ENCODE results near the gene SDSL.

Gene SDSL

GRCh38 chr12:113466454-113467141, 44.4 kb downstream of the SDSL start:
- TF ChIP-seq, protein P1, sequence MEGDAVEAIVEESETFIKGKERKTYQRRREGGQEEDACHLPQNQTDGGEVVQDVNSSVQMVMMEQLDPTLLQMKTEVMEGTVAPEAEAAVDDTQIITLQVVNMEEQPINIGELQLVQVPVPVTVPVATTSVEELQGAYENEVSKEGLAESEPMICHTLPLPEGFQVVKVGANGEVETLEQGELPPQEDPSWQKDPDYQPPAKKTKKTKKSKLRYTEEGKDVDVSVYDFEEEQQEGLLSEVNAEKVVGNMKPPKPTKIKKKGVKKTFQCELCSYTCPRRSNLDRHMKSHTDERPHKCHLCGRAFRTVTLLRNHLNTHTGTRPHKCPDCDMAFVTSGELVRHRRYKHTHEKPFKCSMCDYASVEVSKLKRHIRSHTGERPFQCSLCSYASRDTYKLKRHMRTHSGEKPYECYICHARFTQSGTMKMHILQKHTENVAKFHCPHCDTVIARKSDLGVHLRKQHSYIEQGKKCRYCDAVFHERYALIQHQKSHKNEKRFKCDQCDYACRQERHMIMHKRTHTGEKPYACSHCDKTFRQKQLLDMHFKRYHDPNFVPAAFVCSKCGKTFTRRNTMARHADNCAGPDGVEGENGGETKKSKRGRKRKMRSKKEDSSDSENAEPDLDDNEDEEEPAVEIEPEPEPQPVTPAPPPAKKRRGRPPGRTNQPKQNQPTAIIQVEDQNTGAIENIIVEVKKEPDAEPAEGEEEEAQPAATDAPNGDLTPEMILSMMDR (IDR thresholded peaks at IDR 0.05; ENCODE audit: extremely low read depth, missing control alignments) = no peak
- DNase-seq (ENCODE audit: low spot score) = peak; percentile 26

DNA sequence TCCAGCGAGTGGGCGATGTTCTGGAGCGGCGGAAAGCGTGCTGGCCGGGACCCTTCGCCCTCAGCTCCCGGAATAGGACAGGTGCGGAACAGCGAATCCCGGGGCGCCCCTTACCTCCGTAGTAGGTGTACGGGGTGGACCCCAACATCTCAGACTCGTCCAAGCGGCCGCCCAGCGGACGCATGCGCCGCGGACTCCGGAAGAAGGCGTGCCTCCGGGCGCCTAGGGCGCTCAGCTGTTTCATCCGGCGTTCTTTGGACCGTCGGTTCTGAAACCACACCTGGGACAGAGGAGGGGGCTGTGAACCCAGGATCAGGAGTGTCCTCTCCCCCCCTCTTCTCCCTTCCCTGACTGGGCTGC, 44.9 kb downstream of the SDSL start:
- TF ChIP-seq, protein P1 (IDR thresholded peaks at IDR 0.05; ENCODE audit: extremely low read depth, missing control alignments) = no peak
- DNase-seq (ENCODE audit: low spot score) = no peak

- DNase-seq (ENCODE audit: low spot score) = peak; percentile 49
- TF ChIP-seq, protein P1 (IDR thresholded peaks at IDR 0.05; ENCODE audit: extremely low read depth, missing control alignments) = no peak
These were observed 45.6 kb downstream of the SDSL start for GRCh38 chr12:113467502-113468364.

- DNase-seq (ENCODE audit: low spot score) = peak; percentile 22
- TF ChIP-seq, protein P1 (IDR thresholded peaks at IDR 0.05; ENCODE audit: extremely low read depth, missing control alignments) = no peak
These were observed 46.4 kb downstream of the SDSL start for GRCh38 chr12:113468365-113469223.

DNA sequence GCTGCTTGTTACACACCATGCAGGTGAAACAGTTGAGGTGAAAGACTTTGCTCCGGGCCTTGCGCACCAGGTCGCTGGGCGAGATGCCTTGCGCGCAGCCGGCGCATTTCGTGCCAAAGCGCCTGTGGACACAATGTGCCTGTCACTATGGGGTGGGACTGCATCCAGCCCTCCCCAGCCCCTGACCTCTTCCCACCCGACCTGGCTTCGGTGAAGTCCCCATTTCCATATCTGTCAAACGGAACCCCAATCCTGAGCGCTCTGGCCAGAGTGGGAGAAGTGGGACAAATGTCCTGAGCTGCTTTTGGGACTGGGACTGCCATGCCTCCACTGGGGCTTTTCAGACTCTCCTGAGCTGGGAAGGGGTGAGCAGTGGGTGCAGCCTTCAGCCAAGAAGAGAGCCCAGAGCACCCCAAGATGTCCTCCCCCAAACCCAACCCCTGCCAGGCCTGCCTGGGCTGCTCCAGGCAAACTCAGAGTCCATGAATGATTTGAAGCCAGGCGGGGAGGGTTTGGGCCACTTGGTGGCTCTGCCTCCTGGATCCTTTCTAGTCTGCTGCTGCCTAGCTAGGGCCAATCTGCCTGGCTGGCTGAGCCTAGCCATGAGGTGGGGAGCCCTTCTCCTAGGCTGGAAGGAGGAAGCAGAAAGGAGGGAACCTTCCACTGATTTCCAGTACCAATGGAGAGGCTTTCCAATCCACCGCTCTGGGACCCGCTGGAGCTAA, 47.2 kb downstream of the SDSL start:
- TF ChIP-seq, protein P1 (IDR thresholded peaks at IDR 0.05; ENCODE audit: extremely low read depth, missing control alignments) = no peak
- DNase-seq (ENCODE audit: low spot score) = peak; percentile 26

- DNase-seq (ENCODE audit: low spot score) = peak; percentile 40
- TF ChIP-seq, protein P1 (IDR thresholded peaks at IDR 0.05; ENCODE audit: extremely low read depth, missing control alignments) = no peak
These were observed 48.0 kb downstream of the SDSL start for GRCh38 chr12:113469949-113470743.

Measured in GM20000 (cell line).